PC-3 (cell line): ENCODE results near the gene TICRR.

ENCODE experiments used
- CTCF ChIP-seq: fragments of 300-600 bp; sonication (generic); conservative IDR thresholded peaks from 2 replicates; pipeline ENCODE4 v1.5.1; 2017; ENCODE audit warnings: antibody characterized with exemption, low read depth, mild to moderate bottlenecking, low read length
- EZH2 ChIP-seq: fragments of 300-600 bp; sonication (generic); IDR thresholded peaks from one replicate; pipeline ENCODE4 v1.6.1; 2017; ENCODE audit warnings: antibody characterized with exemption, mild to moderate bottlenecking, low read length; ENCODE audit not compliant: unreplicated experiment

GRCh38 chr15:89662893-89663626 is 87.8 kb downstream of the TICRR start:
- no peak for TF ChIP-seq EZH2
- no peak for TF ChIP-seq CTCF
